ENCODE data around the gene CCDC171. TPM values are rescaled to one million over a fixed set of nuclear protein-coding genes. Genes with fewer than 3 reads are reported as not detected.

CCDC171 gene
- total RNA-seq, 1 experiment from 2014 or later: 2.4 TPM

DNA sequence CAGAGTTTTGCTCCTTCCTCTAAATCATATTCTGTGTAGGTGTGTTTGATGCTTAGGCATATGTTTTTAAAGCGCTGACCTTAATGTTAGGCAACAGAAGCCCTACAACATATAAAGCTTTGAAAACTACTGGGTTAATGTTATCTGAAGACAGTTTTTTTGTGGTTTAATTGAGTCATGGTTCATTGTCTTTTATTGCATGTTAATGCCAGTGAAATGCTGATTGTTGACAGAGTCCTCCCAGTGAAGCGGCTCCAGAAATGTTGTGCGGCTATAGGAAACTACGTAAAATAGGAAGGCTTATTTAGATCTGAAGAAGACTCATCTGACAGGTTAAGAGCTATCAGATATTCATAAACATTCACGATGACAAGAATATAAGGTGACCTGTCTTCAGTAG lies 424.6 kb downstream of the CCDC171 start:
- Histone ChIP-seq H3K27me3 (ENCODE audit: insufficient read depth, low read depth) (no peaks in the 10 kb centered on the region), H3K36me3 (ENCODE audit: low read depth) (no peaks in the 10 kb centered on the region), H3K4me1 (replicated peaks; ENCODE audit: insufficient read depth) (no peaks in the 10 kb centered on the region), H3F3A (ENCODE audit: insufficient read depth, low read depth) (no peaks in the 10 kb centered on the region), H2AFZ (no peak overlapping the region), H3K9me3 (ENCODE audit: insufficient read depth, low read depth) (no peaks in the 10 kb centered on the region), H3K79me2 (ENCODE audit: low read depth) (no peaks in the 10 kb centered on the region), H3K4me3 (no peak overlapping the region), H3K27ac (no peak overlapping the region), H3K9me2 (ENCODE audit: insufficient read depth) (no peaks in the 10 kb centered on the region), H4K20me1 (ENCODE audit: insufficient read depth) (no peaks in the 10 kb centered on the region), H3K4me2 (no peak overlapping the region)
- TF ChIP-seq, protein P1, sequence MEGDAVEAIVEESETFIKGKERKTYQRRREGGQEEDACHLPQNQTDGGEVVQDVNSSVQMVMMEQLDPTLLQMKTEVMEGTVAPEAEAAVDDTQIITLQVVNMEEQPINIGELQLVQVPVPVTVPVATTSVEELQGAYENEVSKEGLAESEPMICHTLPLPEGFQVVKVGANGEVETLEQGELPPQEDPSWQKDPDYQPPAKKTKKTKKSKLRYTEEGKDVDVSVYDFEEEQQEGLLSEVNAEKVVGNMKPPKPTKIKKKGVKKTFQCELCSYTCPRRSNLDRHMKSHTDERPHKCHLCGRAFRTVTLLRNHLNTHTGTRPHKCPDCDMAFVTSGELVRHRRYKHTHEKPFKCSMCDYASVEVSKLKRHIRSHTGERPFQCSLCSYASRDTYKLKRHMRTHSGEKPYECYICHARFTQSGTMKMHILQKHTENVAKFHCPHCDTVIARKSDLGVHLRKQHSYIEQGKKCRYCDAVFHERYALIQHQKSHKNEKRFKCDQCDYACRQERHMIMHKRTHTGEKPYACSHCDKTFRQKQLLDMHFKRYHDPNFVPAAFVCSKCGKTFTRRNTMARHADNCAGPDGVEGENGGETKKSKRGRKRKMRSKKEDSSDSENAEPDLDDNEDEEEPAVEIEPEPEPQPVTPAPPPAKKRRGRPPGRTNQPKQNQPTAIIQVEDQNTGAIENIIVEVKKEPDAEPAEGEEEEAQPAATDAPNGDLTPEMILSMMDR (conservative IDR thresholded peaks at IDR 0.05): no peak
- no peak for TF ChIP-seq EZH2 (IDR thresholded peaks at IDR 0.05; ENCODE audit: low read depth)
- CTCF ChIA-PET: no interaction called here
- DNase-seq: no peak
- intact Hi-C loops (cut with micrococcal nuclease; ENCODE audit: unreplicated experiment): no loop called here
- POLR2A ChIA-PET (ENCODE audit: unreplicated experiment): no interaction called here
- no TSS peak for BruUV-seq (replicated peaks)

DNA sequence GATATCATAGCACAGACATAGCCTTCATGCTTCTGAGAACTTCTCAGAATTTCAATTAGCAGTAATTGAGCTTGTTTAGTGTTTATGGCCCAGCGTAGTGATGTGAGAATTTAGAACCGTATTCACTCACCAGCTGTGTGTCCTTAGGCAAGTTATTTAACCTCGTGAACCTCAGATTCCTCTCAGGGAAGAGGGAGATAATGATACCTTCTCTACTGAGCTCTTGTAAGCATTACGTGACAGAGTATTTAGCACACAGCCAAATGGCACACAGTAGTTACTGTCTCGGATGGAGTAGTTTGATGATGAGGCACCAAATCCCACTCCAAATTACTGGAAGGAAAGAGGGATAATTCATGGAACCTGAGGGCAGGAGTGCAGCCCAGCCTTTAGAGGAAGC lies 429.3 kb downstream of the CCDC171 start:
- ChIA-PET CTCF (no interaction called here), POLR2A (ENCODE audit: unreplicated experiment) (no interaction called here)
- H2AFZ ChIP-seq: no peak overlapping the region
- no peak for TF ChIP-seq EZH2 (IDR thresholded peaks at IDR 0.05; ENCODE audit: low read depth)
- TF ChIP-seq, protein P1 (conservative IDR thresholded peaks at IDR 0.05): no peak
- no peaks in the 10 kb centered on the region for H3K9me3 ChIP-seq (ENCODE audit: insufficient read depth, low read depth)
- no peaks in the 10 kb centered on the region for H3F3A ChIP-seq (ENCODE audit: insufficient read depth, low read depth)
- intact Hi-C loops (cut with micrococcal nuclease; ENCODE audit: unreplicated experiment): no loop called here
- BruUV-seq (replicated peaks): no TSS peak
- no peak overlapping the region for H3K4me3 ChIP-seq
- H3K4me1 ChIP-seq (replicated peaks; ENCODE audit: insufficient read depth): no peaks in the 10 kb centered on the region
- no peak overlapping the region for H3K27ac ChIP-seq
- H3K36me3 ChIP-seq (ENCODE audit: low read depth): no peaks in the 10 kb centered on the region
- H3K4me2 ChIP-seq: no peak overlapping the region
- H4K20me1 ChIP-seq (ENCODE audit: insufficient read depth): no peaks in the 10 kb centered on the region
- H3K9me2 ChIP-seq (ENCODE audit: insufficient read depth): no peaks in the 10 kb centered on the region
- no peaks in the 10 kb centered on the region for H3K79me2 ChIP-seq (ENCODE audit: low read depth)
- no peaks in the 10 kb centered on the region for H3K27me3 ChIP-seq (ENCODE audit: insufficient read depth, low read depth)
- DNase-seq: no peak

DNA sequence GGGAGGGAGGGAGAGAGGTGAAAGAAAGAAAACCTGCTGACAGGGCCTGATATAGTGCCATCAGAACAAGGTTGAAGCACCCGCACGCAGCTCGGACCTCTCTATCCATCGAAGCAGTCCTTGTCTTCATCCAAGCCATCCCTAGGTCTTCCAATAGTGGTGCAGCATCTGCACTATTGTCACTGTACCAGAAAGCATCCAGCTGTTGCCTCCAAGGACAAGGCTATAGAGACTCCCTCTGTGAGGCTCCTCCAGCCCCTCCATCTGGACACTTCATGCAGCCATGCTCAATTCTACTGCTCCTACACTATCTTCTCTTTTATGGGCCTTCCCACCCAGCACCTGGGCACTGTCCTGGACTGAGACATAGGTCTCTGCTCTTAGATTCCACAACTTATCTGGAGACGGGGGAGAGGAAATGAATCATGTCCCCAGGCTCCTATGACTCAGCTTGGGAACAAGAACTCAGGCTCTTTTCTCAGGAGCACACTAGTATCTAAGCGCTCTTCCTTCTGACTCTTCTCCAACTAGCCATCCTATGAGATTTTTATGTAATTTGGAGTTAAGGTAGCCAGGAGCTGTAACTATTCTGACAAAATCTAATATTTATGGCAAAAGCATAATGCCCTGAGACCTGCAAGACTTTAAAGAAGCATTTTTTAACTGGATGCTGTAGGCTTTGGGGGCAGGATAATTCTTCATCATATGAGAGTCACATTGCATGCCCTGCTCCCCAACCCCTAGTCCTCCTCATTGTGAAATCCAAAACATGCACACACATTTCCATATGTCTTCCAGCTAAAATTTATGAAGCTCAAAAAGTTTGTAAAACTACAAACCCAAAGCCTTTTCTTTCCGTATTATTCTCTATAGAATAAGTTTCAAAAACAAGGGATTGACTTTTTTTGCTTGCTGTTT lies 446.8 kb downstream of the CCDC171 start:
- ChIA-PET POLR2A (ENCODE audit: unreplicated experiment) (no interaction called here), CTCF (no interaction called here)
- Histone ChIP-seq H3K79me2 (ENCODE audit: low read depth) (no peaks in the 10 kb centered on the region), H2AFZ (no peak overlapping the region), H3K4me1 (replicated peaks; ENCODE audit: insufficient read depth) (peaks cover 19% of the 10 kb centered on the region), H3K36me3 (ENCODE audit: low read depth) (no peaks in the 10 kb centered on the region), H3K9me2 (ENCODE audit: insufficient read depth) (no peaks in the 10 kb centered on the region), H3K4me2 (peak overlapping the region; percentile 38; the same call in 1 of the 2 replicates), H3K27me3 (ENCODE audit: insufficient read depth, low read depth) (no peaks in the 10 kb centered on the region), H3K9me3 (ENCODE audit: insufficient read depth, low read depth) (no peaks in the 10 kb centered on the region; the same call in 1 of the 2 replicates), H3K4me3 (no peak overlapping the region), H3K27ac (peak overlapping the region; percentile 66), H4K20me1 (ENCODE audit: insufficient read depth) (no peaks in the 10 kb centered on the region), H3F3A (ENCODE audit: insufficient read depth, low read depth) (no peaks in the 10 kb centered on the region; the same call in 1 of the 2 replicates)
- TF ChIP-seq, protein P1 (conservative IDR thresholded peaks at IDR 0.05): no peak
- no peak for TF ChIP-seq EZH2 (IDR thresholded peaks at IDR 0.05; ENCODE audit: low read depth)
- intact Hi-C loops (cut with micrococcal nuclease; ENCODE audit: unreplicated experiment): no loop called here
- no TSS peak for BruUV-seq (replicated peaks)
- peak; percentile 28 to 60 for DNase-seq

Measured in PC-9 (cell line).